NCI-H187 (cell line): Measurements from ENCODE around the gene ATP6V0B.
A peak's percentile ranks its signal among the peaks of the same experiment; 100 is the strongest.

ENCODE experiments used
- DNase-seq, 2 experiments: peaks; one replicate each; lab custom pipeline; 2025; lab: John Stamatoyannopoulos, UW

Gene ATP6V0B

DNA sequence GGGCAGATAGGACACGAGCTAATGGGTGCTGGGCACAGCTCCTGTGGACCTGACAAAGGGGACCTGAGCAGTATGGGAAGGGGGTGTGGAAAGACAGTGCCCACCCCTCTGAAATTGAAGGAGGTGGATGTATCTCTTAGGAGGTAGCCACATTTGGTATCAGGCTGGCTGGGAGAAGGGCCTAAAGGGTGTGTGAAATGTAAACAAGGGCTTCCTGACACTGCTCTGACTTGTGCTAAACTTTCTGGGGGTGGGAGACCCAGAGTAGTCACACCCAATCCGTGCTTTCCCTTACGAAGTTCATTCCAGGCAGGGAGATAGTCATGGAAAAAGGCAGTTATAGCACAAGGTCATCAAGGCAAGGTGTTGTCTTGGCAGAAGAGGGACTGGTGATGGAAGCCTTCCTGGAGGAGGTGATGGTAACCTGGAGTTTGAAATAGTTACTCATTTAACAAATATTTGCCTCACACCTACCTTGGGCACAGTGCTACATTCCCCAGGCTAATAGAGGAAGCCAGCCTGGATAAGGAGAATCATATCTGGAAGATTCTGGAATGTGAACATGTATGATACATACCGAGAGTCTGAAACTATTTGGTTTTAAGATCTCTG is 11.3 kb downstream of the ATP6V0B start:
- DNase-seq: no peak

DNA sequence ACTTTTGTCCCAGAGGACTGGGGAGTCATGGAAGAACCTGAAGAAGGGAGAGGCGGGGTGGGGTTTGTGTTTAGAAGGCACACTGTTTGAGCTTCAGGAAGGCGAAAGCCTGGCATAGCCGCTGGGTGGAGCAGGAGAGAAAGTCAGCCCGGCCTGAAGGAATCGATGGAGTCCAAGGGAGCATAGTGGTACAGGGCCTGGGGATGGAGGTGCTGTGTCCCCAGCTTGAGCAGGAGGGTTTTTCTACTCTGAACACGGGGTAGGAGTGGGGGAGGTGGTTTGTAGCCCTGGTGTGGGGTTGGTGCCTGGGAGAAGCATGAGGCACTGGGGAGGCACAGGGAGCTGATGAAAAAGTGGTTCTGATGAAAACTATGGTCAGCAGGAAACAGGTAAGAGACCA is 12.0 kb downstream of the ATP6V0B start:
- no peak for DNase-seq

DNA sequence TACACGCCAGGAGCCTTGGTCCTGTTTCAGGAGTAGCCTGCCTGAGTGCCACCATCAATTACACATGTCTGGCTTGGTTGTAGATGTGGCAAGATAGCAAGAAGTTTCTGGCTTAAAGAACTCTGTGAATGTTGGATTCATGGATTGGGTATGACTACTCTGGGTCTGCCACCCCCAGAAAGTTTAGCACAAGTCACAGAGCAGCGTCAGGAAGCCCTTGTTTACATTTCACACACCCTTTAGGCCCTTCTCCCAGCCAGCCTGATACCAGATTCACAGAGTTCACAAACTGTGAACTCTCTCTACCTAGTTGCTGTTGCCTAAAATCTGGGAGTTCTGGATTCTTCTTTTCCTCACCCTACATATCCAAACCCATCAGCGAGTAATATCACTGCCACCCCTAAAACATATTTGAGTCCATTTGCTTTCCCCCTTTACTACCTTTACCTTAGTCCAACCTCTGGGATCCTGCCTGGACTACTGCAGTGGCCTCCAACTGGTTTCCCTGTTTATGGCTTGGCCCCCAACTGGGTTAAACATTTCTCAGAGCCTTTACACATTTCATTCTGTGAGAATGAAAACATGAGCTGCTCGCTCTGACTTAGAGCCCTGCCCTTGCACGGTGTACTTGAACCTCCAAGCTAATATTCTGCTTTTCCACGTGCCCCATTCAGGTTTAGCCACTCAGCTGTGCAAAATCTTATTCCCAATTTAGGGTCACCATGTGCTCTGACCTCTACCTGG is 12.6 kb downstream of the ATP6V0B start:
- DNase-seq: no peak

DNA sequence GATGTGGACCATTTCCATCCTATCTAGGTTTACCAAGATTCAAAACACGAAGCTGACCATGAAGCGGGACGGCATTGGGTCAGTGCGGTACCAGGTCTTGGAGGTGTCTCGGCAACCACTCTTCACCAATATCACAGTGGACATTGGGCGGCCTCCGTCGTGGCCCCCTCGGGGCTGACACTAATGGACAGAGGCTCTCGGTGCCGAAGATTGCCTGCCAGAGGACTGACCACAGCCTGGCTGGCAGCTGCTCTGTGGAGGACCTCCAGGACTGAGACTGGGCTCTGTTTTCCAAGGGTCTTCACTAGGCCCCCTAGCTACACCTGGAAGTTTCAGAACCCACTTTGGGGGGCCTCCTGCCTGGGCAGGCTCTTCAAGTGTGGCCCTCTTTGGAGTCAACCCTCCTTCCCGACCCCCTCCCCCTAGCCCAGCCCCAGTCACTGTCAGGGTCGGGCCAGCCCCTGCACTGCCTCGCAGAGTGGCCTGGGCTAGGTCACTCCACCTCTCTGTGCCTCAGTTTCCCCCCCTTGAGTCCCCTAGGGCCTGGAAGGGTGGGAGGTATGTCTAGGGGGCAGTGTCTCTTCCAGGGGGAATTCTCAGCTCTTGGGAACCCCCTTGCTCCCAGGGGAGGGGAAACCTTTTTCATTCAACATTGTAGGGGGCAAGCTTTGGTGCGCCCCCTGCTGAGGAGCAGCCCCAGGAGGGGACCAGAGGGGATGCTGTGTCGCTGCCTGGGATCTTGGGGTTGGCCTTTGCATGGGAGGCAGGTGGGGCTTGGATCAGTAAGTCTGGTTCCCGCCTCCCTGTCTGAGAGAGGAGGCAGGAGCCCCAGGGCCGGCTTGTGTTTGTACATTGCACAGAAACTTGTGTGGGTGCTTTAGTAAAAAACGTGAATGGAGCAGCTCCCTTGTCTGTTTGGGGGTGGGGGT is 15.8 kb downstream of the ATP6V0B start:
- DNase-seq: no peak

DNA sequence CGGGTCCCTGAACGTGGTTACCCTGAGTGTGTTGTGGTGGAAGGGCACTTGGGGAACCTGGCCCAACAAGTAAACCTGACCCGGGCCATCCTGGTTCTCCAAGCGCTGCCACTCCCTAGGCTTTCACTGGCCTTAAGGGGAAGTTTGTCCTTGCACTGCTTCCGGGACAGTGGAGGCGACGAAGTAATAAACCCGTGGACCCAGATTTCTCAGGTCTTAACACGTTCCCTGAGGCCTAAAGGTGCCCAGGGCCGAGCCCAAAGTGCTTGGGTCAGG is 16.4 kb downstream of the ATP6V0B start:
- no peak for DNase-seq

DNA sequence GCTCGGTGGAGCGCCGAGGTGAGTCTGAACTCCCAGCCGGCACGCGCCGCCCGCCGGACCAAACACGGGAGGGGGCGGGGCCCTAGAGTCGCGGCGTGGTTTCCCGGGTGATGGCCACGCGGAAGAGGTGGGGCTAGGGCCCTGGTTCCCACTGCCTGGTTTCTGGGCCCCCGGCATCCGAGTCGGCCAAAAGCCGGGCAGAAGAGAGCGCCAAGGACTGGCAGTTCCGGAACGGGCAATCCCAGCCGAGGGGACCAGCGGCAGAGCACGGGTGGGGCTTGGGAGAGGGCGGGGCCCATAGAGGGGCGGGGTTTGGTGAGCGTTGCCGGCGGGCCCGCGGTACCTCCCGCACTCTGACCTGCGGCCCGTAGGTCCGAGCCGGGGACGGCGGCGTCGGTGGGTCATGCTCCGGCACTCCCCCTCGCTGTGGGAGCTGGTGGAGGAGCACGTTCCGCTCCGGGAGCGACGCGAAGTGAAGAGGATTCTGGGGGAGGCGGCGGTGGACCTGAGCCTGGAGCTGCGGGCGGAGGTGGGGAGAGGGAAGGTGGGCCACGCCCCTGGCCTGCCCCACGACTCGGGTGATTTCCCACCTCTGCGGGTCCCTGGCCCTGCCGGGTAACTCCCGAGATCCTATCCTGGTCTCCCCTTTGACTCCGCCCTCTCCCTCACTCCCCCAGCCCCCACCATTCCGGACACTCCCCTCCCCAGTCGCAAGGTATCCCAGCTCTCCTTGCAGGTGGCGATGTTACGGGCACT is 16.9 kb downstream of the ATP6V0B start, which contains the start of gene CCDC24:
CCDC24 (plus strand) TSS at position 124 of the 756 bp plus-strand sequence; CDS start at position 404, 280 bp downstream.
- DNase-seq: peak; percentile 50 to 64

DNA sequence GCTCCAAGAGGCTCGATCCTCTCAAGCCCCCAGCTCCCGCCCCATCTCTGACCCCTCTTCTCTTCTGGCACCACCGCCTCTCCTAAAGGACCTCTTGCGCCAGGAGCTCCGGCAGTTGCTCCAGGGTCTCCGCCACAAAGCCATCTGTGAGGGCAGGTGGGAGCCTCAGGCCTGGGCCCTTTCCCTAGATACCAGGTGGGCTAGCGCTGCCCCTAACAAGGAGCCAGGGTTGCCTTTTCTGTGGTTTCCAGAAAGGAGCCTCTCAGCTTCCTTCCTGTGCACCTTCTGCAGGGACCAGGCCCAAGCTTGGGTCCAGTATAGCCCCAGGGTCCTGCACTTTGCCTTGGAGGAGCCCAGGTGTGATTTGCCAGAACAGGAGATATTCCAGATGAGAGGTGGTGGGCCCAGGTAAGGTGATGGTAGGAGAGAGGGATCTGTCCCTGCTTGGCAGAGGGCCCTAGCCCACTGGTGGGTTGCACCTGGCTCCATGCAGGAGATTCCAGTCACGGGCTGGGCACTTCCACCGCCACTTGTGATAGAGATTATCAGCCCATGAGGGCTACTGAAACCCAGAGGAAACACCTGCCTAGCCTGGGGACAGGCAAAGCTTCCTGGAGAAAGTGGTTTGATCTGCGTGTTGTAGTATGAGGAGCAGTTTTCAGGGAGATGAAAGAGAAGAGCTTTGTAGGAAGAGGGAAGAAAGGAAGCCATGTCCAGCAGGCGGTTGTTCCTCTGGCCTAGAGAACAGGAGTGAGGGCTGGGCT is 17.7 kb downstream of the ATP6V0B start:
- DNase-seq: no peak

DNA sequence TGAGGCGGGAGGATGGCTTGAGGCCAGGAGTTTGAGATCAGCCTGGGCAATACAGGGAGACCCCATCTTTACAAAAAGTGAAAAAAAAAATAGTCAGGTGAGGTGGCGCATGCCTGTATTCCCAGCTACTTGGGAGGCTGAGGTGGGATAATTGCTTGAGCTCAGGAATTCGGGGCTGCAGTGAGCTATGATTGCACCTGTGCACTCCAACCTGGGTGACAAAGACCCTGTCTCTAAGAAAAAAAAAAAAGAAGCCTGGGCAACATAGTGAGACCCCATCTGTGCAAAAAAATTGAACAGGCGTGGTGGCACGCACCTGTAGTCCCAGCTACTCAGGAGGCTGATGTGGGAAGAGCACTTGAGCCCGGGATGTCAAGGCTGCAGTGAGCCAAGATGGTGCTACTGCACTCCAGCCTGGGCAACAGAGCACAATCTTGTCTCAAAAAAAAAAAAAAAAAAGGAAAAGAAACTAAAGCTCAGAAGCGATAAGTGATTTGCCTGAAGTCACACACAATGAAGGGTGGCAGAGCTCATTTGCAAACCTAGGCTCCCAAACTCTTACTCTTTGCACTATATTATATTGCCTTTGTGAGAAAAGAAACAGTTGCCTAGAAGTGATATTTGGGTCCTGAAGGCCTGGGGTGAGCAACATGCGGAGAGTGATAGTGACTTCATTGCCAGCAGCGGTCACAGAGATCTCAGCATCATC is 18.6 kb downstream of the ATP6V0B start:
- no peak for DNase-seq

DNA sequence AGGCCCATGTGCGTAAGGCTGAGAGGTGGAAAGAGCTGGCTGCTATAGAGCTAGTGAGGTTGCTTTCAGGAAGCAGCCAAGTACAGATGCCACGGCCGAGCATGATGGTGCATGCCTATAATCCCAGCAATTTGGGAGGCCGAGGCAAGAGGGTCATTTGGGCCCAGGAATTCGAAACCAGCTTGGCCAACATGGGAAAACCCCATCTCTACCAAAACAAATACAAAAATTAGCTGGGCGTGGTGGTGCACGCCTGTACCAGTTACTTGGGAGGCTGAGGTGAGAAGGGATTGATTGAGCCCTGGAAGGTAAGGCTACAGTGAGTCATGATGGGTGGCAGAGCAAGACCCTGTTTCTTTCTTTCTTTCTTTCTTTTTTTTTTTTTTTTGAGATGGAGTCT is 19.3 kb downstream of the ATP6V0B start:
- DNase-seq: no peak

DNA sequence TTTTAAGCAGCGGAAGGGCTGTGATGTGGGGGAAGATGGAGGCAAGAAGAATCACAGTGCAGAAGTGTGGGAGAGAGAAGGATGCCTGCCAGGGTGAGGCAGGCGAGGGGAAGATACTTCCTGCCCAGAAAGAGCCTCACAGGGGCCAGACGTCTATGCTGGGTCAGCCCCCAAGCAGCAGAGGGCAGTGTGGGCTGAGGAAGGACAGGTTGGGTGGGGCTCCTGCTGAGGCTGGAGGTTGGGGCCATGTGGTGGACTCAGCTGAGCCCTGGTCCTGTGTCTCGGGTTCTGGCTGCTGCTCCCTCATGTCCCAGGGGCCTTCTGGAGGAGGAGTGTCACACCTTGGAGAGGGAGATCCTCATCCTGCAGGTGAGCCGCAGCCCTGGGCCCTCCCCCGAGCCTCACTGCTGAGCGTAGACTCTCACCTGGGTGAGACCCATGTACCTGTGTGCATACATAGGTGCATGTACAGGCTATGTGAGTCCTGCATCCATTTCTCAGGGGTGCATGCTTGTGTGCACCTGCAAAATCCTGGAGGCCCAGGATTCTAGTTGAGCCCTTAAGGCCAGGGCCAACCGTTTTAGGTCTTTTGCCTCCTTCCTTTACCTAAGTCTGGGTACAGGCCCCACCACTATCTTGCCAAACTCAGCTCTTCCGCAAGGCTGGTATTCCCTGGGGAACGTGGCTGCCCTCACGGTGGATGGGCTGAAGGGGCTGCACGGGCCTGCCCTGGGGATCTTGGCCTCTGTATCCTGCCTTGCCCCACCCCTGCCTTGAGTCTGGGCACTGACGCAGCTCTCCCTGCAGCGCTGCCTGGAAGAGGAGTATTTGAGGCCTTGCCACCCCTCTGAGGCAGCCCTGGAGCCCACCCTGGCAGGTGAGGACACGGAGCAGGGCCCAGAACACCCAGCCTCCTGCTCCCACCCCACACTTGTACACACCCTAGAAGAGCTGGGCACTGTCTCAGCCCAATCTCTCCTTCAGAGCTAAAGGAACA is 20.3 kb downstream of the ATP6V0B start:
- DNase-seq: no peak

DNA sequence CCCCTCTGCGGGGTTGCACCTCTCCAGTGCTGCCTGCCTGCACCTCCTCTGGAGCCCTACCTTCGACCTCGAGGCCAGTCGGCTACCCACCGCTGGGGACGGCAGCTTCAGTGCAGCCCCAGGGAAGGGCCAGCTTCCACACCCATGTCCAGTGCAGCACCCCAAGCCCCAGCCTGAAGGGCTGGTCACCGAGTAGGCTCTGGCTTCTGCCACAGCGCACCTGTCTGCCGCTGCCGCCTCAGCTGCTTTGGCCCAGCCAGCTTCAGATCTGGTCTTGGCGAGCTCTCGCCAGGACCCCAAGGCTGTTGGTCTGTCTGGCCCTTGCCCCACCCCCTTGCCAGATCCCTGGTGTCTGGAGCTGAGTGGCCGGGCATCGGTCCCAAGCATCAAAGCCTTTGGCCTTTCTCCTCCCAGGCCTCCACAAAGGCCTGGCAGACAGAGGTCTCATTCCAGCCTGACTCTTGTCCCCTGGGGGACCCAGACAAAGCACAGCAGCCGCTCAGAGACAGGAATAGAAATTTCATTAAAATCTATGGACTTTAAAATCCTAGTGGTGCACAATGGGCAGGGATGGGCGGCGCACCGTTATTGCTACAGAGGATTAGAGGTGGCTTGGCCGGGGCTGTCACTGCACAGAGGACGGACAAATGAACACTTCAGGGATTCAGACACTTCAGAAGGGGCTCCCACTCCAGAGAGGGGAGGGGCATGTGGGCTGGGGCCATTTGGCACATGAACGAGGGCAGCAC is 21.4 kb downstream of the ATP6V0B start:
- DNase-seq: no peak

DNA sequence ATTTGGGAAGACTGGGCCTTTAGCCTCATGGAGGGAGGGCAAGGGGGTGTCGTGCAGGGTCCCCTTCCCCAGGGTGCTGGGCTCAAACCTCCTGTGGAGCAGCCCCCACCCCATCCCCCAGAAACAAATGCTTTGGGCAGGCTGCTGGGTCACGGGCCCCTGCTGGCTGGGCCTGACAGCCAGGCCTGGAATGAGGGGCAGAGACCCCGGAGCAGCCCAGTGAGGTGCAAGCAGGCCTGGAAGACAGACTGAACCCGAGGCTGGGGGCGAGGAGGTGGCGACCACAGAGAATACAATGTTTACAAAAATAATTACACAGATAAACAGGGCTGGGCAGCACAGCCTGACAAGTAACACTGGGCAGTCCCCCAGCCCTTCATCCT is 22.0 kb downstream of the ATP6V0B start:
- DNase-seq: no peak

DNA sequence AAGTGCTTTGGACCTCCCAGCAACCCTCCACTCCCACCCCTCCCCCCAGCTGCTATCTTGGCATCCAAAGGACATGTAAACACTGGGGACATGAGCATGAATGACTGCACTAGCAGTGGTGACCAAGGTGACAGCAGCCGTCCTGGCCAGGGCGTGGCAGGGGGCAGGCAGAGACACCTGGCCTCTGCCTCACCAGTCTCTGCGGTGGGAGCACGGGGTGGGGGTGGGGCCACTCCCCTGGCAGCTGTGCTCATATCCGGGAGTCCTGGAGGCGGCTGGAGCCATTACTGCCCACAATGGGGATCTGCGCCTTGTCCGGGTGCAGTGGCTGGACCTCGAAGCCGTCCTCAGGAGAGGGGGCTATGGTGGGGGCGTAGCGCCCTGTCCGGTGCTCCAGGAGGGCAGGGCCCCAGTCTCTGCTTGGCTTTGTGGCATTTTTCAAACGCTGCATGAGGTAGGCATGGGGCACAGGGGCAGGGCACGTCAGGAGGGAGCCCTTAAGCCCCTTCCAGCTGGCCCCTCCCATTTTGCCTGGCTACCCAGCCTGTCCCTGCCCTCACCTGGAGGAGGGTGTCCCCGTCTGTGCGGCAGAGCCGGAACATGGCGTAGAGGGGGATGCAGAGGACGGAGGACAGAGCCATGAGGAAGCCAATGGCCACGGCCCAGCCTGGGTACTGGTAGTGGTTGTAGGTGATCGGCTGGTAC is 22.7 kb downstream of the ATP6V0B start:
- DNase-seq: no peak

DNA sequence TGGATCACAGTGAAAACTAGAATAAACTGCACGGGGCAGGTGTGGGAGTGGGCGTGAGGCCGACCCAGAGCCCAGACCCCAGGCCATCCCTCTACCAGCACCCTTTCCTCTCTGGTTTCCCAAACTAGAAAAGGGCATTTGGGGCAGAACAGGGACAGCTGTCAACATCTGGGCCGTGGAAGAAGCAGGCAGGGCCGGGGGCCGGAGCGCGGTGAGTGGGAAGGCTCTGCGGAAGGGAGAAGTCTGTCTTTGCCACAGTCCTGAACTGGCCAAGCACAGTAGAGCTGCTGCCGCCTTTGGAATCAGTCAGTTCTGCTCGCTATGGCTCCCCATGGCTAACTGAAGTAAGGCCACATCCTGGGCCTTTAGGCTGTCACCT is 23.2 kb downstream of the ATP6V0B start:
- DNase-seq: no peak

DNA sequence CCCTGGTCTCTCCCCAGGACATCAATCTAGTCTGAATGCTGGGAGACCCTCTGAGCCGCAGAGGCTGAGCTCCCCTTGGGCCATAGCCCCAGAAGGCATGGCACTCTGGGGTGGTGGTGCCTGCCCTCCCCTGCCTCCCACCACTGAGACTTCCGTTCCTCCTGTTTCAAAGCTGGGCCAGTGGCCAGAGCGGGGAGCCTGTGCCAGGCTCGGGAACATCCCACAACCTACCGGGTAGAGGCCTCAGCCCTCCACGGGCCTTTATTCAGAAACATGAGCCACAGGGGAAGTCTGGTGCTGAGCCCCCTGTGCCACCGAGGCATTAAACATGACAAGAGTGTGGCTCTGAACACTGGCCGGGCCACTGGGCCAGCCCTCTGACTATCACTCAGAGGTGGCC is 24.7 kb downstream of the ATP6V0B start:
- no peak for DNase-seq

DNA sequence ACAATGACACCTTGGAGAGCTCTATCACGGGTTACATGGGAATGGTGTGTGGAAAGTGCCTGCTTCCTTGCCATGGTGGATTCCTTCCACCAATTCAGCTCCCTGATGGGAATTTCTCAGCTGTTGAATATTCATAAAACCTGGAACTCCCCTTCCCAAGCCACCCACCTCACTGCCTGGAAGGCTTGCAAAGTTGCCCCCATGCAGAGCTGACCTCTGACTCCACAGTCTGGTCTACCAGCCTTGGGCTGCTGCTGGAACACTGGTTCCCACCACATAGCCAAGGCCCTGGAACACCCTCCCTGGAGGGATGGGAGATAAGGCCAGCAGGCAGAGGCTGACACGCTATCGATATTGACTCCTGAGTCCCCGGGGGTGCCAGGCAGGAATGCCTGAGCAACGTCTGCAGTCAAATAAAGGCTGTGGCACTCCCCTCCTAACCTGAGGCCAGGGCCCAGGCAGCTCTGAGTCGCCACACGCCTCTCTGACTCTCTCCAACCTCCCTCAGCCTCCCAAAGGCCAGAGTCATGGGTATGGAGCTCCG is 25.4 kb downstream of the ATP6V0B start:
- no peak for DNase-seq

DNA sequence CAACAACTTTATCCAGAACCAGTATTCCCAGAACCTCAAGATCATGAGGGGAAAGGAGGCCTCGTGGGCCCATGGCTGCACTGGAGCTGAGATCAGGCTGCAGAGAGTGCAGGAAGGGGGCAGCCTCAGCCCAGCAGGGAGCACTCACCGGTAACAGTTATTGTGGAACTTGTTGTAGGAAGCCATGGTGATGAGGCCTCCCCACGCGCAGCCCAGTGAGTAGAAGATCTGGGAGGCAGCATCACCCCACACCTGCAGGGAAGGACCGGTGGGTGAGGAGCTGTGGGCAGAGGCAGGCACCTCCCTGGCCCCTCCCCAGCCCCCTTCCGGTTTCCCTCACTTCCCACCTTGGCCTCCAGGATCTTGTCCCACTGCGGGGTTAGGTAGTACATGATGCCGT is 27.4 kb downstream of the ATP6V0B start:
- no peak for DNase-seq

DNA sequence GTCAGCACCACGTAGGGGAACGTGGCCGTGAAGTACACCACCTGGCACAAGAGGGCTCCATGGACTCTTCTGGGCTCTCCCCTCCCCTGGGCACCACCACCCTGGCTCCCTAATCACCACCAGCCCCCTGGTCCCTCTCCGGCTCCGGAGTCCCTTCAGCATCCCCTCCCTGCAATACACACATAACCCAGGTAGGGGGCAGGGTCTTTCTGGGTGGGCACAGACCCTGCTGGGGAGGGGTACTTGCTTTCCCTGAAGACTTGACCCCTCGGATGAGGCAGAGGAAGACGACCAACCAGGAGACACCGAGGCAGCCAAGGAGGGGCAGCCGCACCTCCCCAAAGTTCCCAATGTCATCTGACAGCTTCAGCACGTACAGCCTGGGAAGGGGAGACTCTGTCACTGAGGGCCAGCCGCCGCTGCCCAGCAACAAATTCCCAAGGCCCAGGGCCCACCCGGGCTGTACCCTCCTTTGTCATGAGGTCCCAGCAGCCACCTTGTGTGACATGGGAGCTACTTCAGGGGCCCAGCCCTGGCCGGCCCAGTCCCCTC is 27.9 kb downstream of the ATP6V0B start:
- no peak for DNase-seq
